ENCODE measurements around the gene PRKCH. TPM values are rescaled to one million over a fixed set of nuclear protein-coding genes. Genes with fewer than 3 reads are reported as not detected.

PRKCH gene
- total and polyA plus RNA-seq, 5 donors from 2014 or later: 194 to 457 (median 201) TPM

DNA sequence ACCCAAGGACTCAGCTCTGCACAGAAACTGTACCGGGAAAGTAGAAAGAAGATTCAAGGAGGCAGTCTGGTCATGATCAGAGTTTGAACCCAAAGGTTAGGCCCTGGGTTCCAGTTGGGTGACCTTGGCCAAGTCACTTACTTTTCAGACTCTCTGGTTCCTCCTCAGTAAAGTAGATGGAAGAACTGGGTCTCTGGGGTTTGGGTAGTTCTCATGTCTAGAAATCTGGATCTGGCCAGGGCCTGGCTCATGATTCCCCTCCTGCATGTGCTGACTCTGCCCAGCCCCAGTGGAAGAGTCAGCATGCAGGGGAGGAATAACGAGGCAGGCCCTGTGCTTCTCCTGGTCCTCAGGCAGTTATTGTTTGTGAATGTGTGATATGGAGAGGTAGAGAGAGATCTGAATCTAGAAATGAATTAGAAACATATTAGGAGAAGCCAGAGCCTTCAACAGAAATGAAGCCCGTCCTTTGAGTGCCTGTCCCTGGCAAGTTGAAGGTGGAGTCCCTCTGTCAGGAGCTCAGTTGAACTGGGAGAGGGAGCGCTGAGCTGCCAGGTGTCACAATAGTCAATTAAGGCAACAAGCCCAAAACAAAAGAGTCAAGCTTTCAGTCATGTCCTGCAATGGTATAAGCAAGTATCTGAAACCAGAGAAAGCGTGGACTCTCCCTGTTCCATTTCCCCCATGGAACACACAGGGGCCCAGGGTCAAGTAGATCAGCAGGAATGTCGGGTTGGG is 242.7 kb downstream of the PRKCH start:
- DNase-seq (no peak), ATAC-seq (ENCODE audit: low read depth in 2 of 2) (no peak)
- H3K4me1 ChIP-seq (ENCODE audit: control insufficient read depth, insufficient read depth, low read length, poor library complexity, severe bottlenecking): peaks cover 9% of the 10 kb centered on the region
- H3K4me3 ChIP-seq (ENCODE audit: low read depth, low read length): no peak overlapping the region
- no peaks in the 10 kb centered on the region for H3K9me3 Mint-ChIP-seq
- peak overlapping the region in 2 of 3 donors; percentile 24 to 60 for H3K27ac Mint-ChIP-seq
- H3K36me3 Mint-ChIP-seq: peaks cover 3% of the 10 kb centered on the region
- H3K4me3 Mint-ChIP-seq: no peak overlapping the region
- H3K27ac ChIP-seq (ENCODE audit: insufficient read depth, low read length, poor library complexity, severe bottlenecking): no peak overlapping the region
- H3K27me3 Mint-ChIP-seq: peaks cover 11% of the 10 kb centered on the region
- H3K4me1 Mint-ChIP-seq: peaks cover 0 to 17% (median 5%) of the 10 kb centered on the region in 4 donors
- H3K9me3 ChIP-seq (ENCODE audit: control insufficient read depth in 2 of 2, low read length in 2 of 2): no peaks in the 10 kb centered on the region
- H3K36me3 ChIP-seq (ENCODE audit: control insufficient read depth, insufficient read depth, low read length): no peaks in the 10 kb centered on the region
- H3K27me3 ChIP-seq (ENCODE audit: control insufficient read depth, insufficient read depth, low read length): peaks cover 4% of the 10 kb centered on the region

DNA sequence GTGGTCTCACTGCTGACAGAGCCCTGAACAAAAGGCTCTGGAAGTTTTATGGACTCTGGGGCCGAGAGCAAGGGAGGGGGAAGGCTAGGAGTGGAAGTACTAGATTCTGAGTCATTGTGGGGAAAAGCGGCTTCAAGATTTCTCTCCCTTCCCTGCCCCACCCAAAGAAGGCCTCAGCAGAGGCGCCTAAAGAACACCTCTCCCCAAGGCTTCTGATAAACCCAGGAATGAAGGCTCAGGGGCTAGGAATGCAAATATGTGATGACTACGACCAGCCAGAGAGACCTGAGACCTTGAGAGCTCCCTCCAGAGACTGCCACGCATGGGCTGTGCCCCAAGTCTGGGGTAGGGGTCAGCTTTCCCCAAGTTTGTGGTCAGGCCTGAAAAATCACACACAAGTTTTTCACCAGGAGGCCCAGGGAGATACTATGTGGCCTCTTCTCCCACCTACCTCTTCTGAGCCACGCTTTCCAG is 243.3 kb downstream of the PRKCH start:
- no peaks in the 10 kb centered on the region for H3K9me3 Mint-ChIP-seq

DNA sequence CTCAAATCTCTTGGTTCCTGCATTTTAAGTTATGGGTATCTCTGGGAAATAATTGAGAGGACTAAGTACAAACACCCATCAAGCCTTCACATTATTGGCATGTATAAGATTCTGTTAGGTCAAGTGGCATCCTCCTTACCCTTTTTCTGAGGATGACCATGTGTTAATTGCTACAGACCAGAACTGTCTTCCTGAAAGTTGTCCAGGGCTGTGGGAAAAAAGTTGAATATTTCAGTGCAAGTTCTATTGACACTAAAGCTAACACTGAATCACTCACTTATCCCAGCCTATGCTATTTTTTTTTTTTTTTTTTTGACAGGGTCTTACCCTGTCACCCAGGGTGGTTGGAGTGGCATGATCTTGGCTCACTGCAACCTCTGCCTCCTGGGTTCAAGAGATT is 243.8 kb downstream of the PRKCH start:
- peaks cover 3% of the 10 kb centered on the region for H3K36me3 Mint-ChIP-seq
- Histone ChIP-seq H3K27me3 (ENCODE audit: control insufficient read depth, insufficient read depth, low read length) (peaks cover 9% of the 10 kb centered on the region), H3K27ac (ENCODE audit: insufficient read depth, low read length, poor library complexity, severe bottlenecking) (no peak overlapping the region), H3K4me3 (ENCODE audit: low read depth, low read length) (no peak overlapping the region), H3K4me1 (ENCODE audit: control insufficient read depth, insufficient read depth, low read length, poor library complexity, severe bottlenecking) (peaks cover 11% of the 10 kb centered on the region), H3K36me3 (ENCODE audit: control insufficient read depth, insufficient read depth, low read length) (no peaks in the 10 kb centered on the region), H3K9me3 (ENCODE audit: control insufficient read depth in 2 of 2, low read length in 2 of 2) (no peaks in the 10 kb centered on the region)
- DNase-seq (no peak), ATAC-seq (ENCODE audit: low read depth in 2 of 2) (no peak)
- peaks cover 0 to 25% (median 12%) of the 10 kb centered on the region in 4 donors for H3K4me1 Mint-ChIP-seq
- peaks cover 17% of the 10 kb centered on the region for H3K27me3 Mint-ChIP-seq
- H3K27ac Mint-ChIP-seq: no peak overlapping the region
- H3K4me3 Mint-ChIP-seq: no peak overlapping the region
- H3K9me3 Mint-ChIP-seq: no peaks in the 10 kb centered on the region

More for the DNA sequence above, 243.3 kb downstream of the PRKCH start:
- peak overlapping the region in 1 of 3 donors; percentile 60 for H3K27ac Mint-ChIP-seq
- peaks cover 9% of the 10 kb centered on the region for H3K27me3 ChIP-seq (ENCODE audit: control insufficient read depth, insufficient read depth, low read length)
- peaks cover 0 to 23% (median 9%) of the 10 kb centered on the region in 4 donors for H3K4me1 Mint-ChIP-seq
- H3K27me3 Mint-ChIP-seq: peaks cover 14% of the 10 kb centered on the region
- no peaks in the 10 kb centered on the region for H3K9me3 ChIP-seq (ENCODE audit: control insufficient read depth in 2 of 2, low read length in 2 of 2)
- peaks cover 11% of the 10 kb centered on the region for H3K4me1 ChIP-seq (ENCODE audit: control insufficient read depth, insufficient read depth, low read length, poor library complexity, severe bottlenecking)
- peaks cover 3% of the 10 kb centered on the region for H3K36me3 Mint-ChIP-seq
- no peaks in the 10 kb centered on the region for H3K36me3 ChIP-seq (ENCODE audit: control insufficient read depth, insufficient read depth, low read length)
- no peak for DNase-seq
- H3K4me3 ChIP-seq (ENCODE audit: low read depth, low read length): no peak overlapping the region
- H3K27ac ChIP-seq (ENCODE audit: insufficient read depth, low read length, poor library complexity, severe bottlenecking): no peak overlapping the region
- no peak for ATAC-seq (ENCODE audit: low read depth in 2 of 2)
- no peak overlapping the region for H3K4me3 Mint-ChIP-seq

GRCh38 chr14:61565836-61566536 is 244.6 kb downstream of the PRKCH start:
- Histone ChIP-seq H3K36me3 (ENCODE audit: control insufficient read depth, insufficient read depth, low read length) (no peaks in the 10 kb centered on the region), H3K4me3 (ENCODE audit: low read depth, low read length) (no peak overlapping the region), H3K27ac (ENCODE audit: insufficient read depth, low read length, poor library complexity, severe bottlenecking) (no peak overlapping the region), H3K27me3 (ENCODE audit: control insufficient read depth, insufficient read depth, low read length) (peaks cover 11% of the 10 kb centered on the region), H3K9me3 (ENCODE audit: control insufficient read depth in 2 of 2, low read length in 2 of 2) (no peaks in the 10 kb centered on the region), H3K4me1 (ENCODE audit: control insufficient read depth, insufficient read depth, low read length, poor library complexity, severe bottlenecking) (peaks cover 11% of the 10 kb centered on the region)
- peaks cover 3% of the 10 kb centered on the region for H3K36me3 Mint-ChIP-seq
- peaks cover 25% of the 10 kb centered on the region for H3K27me3 Mint-ChIP-seq
- no peaks in the 10 kb centered on the region for H3K9me3 Mint-ChIP-seq
- no peak overlapping the region for H3K4me3 Mint-ChIP-seq
- no peak for DNase-seq
- H3K4me1 Mint-ChIP-seq: peaks cover 0 to 29% (median 12%) of the 10 kb centered on the region in 4 donors
- H3K27ac Mint-ChIP-seq: no peak overlapping the region
- no peak for ATAC-seq (ENCODE audit: low read depth in 2 of 2)

- ATAC-seq (ENCODE audit: low read depth in 2 of 2) (no peak), DNase-seq (no peak)
- Mint-ChIP-seq H3K27ac (no peak overlapping the region), H3K36me3 (peaks cover 3% of the 10 kb centered on the region), H3K4me3 (peak overlapping the region in 1 of 4 donors; percentile 78), H3K4me1 (peaks cover under 1 to 29% (median 12%) of the 10 kb centered on the region in 4 donors), H3K27me3 (peaks cover 29% of the 10 kb centered on the region), H3K9me3 (no peaks in the 10 kb centered on the region)
- Histone ChIP-seq H3K27me3 (ENCODE audit: control insufficient read depth, insufficient read depth, low read length) (peaks cover 12% of the 10 kb centered on the region), H3K36me3 (ENCODE audit: control insufficient read depth, insufficient read depth, low read length) (no peaks in the 10 kb centered on the region), H3K27ac (ENCODE audit: insufficient read depth, low read length, poor library complexity, severe bottlenecking) (no peak overlapping the region), H3K9me3 (ENCODE audit: control insufficient read depth in 2 of 2, low read length in 2 of 2) (no peaks in the 10 kb centered on the region), H3K4me3 (ENCODE audit: low read depth, low read length) (no peak overlapping the region), H3K4me1 (ENCODE audit: control insufficient read depth, insufficient read depth, low read length, poor library complexity, severe bottlenecking) (peaks cover 11% of the 10 kb centered on the region)
These were observed 245.3 kb downstream of the PRKCH start for GRCh38 chr14:61566537-61567225.

DNA sequence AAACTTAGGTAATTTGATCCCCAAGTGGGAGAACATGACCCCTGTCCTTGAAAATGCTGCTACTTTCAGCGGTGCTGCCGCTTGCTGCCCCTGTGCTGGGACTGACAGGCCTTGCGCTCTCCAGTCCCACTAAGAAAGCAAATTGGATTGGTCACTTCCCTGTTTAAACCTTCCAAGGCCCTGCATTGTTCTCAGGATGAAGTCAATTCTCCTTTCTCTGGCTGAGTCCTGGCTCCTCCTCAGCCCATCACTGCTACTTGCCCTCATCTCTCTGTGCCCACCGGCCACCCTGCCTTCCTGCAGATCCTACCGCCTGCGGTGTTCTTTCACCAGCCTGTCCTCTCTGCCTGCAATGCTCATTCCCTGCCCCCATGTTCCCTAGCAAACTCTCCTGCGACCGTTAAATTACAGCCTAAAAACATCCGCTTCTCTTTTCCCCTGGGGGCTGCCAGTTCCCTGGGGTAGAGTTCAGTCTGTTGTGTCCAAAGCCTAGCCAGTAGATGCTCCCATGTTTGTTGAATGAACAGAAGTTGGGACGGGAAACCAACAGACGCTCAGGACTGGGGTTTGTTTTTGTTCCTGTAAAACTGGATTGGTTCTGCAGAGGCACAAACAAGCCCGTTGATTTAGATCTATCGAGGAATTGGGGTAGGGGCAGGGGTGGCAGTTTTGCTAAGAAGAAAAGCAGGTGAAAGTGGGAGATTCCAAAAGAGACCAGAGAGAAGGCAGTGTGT is 246.6 kb downstream of the PRKCH start:
- Histone ChIP-seq H3K4me3 (ENCODE audit: low read depth, low read length) (peak overlapping the region; percentile 31), H3K9me3 (ENCODE audit: control insufficient read depth in 2 of 2, low read length in 2 of 2) (no peaks in the 10 kb centered on the region), H3K36me3 (ENCODE audit: control insufficient read depth, insufficient read depth, low read length) (no peaks in the 10 kb centered on the region), H3K27ac (ENCODE audit: insufficient read depth, low read length, poor library complexity, severe bottlenecking) (no peak overlapping the region), H3K27me3 (ENCODE audit: control insufficient read depth, insufficient read depth, low read length) (peaks cover 12% of the 10 kb centered on the region), H3K4me1 (ENCODE audit: control insufficient read depth, insufficient read depth, low read length, poor library complexity, severe bottlenecking) (peaks cover 11% of the 10 kb centered on the region)
- no peak for ATAC-seq (ENCODE audit: low read depth in 2 of 2)
- H3K36me3 Mint-ChIP-seq: peaks cover 3% of the 10 kb centered on the region
- DNase-seq: no peak
- H3K9me3 Mint-ChIP-seq: no peaks in the 10 kb centered on the region
- peaks cover 4 to 29% (median 12%) of the 10 kb centered on the region in 4 donors for H3K4me1 Mint-ChIP-seq
- peak overlapping the region in 2 of 4 donors; percentile 78 to 84 for H3K4me3 Mint-ChIP-seq
- H3K27me3 Mint-ChIP-seq: peaks cover 29% of the 10 kb centered on the region
- peak overlapping the region in 2 of 3 donors; percentile 48 to 81 for H3K27ac Mint-ChIP-seq

GRCh38 chr14:61568572-61569011 is 247.2 kb downstream of the PRKCH start:
- Mint-ChIP-seq H3K36me3 (peaks cover 3% of the 10 kb centered on the region), H3K9me3 (no peaks in the 10 kb centered on the region), H3K27me3 (peaks cover 29% of the 10 kb centered on the region), H3K4me3 (peak overlapping the region in 2 of 4 donors; percentile 78 to 84), H3K27ac (peak overlapping the region; percentile 57 to 81 (median 73)), H3K4me1 (peaks cover 4 to 33% (median 12%) of the 10 kb centered on the region in 4 donors)
- no peak overlapping the region for H3K27ac ChIP-seq (ENCODE audit: insufficient read depth, low read length, poor library complexity, severe bottlenecking)
- no peaks in the 10 kb centered on the region for H3K9me3 ChIP-seq (ENCODE audit: control insufficient read depth in 2 of 2, low read length in 2 of 2)
- H3K4me3 ChIP-seq (ENCODE audit: low read depth, low read length): peak overlapping the region; percentile 31
- DNase-seq: peak; percentile 8 to 65 (median 48)
- peaks cover 12% of the 10 kb centered on the region for H3K27me3 ChIP-seq (ENCODE audit: control insufficient read depth, insufficient read depth, low read length)
- peaks cover 11% of the 10 kb centered on the region for H3K4me1 ChIP-seq (ENCODE audit: control insufficient read depth, insufficient read depth, low read length, poor library complexity, severe bottlenecking)
- ATAC-seq (ENCODE audit: low read depth in 2 of 2): peak; percentile 76 to 78
- no peaks in the 10 kb centered on the region for H3K36me3 ChIP-seq (ENCODE audit: control insufficient read depth, insufficient read depth, low read length)

Data from CD4-positive, CD25-positive, alpha-beta regulatory T cell (primary cell).